ENCODE results near the gene MDM4.

MDM4 gene

DNA sequence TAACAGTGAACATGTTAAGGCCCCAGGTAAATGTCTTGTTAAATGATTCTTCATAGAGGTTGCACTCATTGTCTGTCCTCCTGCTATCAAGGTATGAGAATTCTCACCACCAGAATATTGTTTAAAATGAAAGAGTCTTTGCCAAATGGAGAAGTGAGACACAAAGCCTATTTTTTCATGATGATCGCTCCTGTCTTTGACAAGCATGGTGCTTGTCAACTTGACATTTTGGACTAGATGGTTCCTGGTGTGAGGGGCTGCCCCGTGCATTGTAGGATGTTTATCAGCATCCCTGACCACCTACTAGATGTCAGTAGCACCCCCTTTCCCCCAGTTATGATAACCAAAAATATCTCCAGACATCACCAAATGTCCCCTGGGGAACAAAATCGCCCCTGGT is 65.6 kb downstream of the MDM4 start:
- no peak for DNase-seq

DNA sequence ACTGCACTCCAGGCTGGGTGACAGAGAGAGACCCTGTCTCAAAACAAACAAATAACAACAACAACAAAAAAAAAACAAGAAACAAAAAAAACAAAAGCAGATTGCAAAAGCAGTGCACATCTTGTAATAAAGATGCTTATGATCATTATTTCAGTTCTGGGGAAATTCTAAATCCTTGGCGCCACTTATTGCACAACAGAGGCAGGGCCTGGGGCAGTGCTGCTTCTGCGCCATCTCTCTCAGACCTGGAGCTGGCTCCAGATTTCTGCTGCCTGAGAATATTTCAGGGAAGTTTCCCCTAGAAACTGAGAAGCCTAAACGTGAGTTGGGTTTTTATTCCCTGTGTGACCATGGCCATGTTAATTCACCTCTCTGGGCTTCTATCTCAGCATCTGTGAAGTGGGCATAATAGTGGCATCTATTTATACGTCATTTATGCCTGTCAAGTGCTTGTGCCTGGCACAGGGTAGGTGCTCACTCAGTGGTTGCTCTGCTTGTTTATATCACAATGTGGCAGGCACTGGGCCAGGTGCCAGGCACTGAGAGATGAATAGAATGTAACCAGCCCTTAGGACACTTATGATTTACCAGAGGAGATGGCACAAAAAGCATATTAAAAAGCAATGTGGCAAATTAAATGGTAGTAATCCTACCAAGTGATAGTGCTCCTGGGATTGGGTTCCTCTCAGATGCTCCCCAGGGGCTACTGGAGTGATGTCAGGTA is 67.9 kb downstream of the MDM4 start:
- DNase-seq = no peak

DNA sequence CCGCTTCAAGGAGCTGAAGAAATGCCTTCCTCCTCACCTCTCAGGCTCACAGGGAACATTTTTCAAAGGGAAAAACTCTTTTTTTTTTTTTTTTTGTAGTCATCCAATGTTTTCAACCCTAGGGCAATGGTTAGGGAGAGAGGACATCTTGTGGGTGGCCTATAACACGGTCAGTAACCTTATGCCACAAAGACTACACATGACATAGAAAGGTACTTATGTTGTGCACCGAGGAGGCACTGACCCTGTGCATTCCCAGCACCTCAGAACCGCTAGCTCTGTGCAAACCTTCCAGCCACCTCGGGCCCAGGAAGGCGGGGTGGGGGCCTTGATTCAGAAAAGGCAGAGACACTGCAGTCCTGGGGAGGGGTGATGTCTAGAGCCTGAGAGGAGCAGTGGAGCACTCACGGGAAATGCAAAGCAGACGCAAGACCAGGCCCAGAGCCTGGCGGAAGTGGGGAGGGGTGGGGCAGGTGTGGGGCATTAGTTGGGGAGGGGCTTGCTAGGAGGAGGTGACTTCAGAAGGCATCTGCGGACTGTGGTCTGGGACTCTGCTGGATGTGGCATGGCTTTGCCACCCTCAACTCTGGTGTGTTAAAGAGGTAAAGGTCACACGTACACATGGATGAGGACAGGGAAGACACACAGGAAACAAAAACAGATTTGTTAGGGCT is 68.6 kb downstream of the MDM4 start:
- DNase-seq = no peak

DNA sequence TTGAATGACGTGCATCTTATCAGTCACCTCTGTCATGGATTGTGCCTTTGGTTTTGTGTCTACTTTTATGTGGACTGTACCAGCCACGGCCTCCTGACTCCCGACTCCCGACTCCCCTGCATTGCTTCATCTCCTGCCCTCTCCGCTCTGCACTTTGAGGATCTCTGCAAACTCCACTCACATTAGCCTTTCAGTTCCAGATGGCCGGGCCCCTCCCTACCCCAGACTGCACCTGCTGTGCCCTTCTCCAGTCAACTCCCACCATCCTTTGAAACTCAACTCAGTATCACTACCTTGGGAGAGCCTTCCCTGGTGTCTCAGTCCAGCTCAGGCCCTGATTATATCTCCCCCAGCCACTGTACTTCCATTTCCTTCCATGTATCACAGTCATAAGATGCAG is 71.4 kb downstream of the MDM4 start:
- DNase-seq = no peak

DNA sequence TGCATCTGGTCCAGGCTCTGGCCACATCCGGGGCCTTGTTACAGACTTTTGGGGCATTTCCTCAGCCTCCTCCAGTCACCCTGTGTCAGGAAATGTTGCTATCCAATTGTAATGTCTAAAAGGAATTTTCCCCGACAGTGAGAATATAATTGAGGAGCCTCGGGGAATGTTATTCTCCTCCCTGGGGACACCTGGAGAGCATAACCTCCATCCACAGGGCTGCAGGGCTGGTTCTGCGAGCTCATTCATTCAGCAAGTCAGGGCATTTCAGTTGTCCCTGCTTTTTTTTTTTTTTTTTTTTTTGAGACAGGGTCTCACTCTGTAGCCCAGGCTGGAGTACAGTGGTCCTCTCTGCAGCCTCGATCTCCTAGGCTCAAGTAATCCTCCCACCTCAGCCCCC is 72.6 kb downstream of the MDM4 start:
- DNase-seq = no peak

DNA sequence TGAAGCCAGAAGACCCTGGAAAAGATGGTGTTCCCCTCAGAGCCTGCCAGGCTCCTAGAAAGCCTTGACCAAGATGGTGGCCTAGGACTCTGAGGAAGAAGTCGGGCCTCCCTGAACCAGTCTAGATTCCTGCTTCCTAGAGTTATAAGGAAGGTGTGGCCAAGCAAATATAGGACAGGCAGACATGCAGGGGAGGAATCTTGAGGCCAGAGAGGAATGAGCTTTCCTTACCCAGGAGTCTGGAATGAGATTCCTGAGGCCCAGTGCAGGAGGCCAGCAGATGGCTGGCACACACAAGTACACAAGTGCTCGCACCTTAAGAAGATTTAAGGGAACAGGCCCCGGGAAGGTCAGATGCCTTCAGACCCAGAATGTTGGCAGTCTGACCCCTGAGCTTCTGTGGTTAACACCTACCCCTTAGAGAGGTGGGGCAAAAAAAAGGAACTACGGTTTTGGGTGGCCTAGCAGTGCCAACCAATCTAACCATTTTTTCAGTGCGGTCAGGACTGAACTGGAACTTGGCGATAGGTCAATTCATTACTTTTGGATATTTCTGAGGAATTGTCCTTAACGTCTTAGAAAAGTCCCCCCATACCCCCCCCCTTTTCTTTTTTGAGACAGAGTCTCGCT is 73.3 kb downstream of the MDM4 start:
- no peak for DNase-seq

DNA sequence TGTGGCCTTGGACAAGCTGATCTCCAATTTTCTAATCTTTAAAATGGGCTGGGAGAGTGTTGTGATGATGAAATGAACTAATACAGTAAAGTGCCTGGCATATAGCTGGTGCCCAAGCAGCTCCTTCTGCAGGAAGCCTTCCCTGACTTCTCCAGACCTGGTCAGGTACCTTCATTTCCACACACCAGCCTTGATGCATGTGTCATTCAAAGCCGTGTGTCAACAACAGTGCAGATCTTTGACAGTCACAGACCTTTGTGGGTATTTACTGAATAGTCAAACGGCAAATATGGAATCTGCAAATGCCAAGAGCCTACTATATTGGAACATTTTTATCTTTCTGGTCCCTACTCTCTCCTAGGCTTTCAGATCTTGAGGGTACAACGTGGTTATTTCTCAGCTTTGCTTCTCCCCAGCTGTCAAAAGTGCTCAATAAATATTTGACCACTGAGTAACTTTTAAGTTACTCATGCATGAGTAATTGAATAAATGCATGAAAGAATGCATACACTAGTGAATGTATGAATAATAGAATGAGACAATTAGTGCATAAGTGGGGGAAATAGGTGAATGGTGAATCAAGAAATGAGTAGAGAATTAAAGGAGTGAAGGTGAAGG is 75.4 kb downstream of the MDM4 start:
- no peak for DNase-seq

DNA sequence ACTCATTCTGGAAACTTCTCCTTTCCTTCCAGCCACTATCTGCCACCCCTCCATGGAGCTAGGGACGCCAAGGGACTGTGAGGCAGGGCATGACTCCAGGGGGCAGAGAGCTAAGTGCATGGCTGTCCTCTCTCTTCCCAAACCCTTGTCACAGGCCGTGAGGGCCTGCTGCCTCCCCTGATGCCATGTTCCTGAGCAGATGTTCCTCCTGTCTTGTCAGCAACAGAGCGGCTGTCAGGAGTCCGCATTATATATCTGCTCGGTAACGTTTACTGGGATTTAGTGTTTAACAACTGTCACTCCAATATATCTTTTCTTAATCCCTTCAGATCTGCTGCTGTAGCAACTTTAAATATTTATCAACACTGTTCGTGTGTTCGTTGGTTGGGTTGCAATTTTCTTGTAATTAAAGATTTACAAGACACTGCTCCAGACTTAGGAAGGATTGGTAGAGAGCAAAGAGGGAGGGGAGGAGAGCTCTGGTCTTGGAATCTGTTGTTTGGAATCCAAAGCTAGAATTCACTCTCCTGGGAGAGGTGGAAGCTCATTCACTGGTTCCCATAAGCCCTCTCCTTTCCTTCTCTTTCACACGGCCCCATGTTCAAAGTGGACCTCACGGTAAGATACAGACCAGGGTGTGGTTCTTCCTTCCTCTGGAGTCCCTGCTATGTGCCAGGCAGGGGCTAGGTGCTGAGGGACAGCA is 76.2 kb downstream of the MDM4 start:
- DNase-seq = no peak

DNA sequence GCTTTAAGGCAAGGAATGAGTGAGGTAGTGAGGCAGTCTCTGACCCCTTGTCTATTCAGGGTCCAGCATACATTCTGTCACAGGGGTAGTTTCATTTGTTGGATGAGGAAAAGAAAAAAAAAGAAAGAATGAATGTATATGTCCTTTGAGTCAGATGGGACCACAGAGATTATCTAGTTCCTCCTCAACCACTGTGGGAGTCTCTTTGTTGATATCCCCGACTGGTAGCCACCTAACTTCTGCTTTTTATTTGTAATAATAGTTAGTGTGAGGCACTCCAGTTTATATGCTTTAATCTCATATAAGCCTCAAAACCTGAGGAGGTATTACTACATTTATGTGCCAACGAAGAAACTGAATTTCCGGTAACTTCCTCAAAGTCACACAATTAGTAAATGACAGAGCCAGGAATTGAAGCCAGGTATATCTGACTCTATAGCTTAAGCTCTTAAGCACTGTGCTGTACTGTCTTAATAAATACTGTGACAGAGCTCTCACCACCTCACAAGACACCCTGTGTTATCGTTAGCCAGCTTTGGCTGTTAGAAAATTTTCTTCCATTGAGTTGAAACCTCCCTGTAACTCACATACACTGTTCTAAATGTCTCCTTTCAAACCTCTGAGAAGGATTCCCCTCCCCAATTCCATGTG is 82.2 kb downstream of the MDM4 start:
- no peak for DNase-seq

DNA sequence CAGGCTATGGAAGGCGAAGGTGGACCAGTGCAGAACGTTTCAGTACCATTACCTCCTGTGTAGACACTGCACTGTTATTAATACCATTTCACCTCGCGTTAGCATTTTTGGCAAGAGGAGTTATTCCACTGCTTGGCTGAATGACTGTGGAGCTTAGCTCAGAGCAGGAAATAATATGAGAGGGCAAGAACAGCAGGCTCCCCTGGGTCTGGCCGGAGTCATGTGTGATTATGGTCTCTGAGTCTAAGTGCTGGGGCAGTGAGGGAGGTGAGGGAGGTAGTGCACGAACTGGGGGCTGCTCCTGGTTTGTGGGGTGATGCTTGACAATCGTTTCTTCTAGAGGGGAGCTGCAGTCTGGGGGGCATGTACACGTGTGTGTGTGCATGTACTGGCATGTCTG is 82.9 kb downstream of the MDM4 start:
- DNase-seq = no peak

DNA sequence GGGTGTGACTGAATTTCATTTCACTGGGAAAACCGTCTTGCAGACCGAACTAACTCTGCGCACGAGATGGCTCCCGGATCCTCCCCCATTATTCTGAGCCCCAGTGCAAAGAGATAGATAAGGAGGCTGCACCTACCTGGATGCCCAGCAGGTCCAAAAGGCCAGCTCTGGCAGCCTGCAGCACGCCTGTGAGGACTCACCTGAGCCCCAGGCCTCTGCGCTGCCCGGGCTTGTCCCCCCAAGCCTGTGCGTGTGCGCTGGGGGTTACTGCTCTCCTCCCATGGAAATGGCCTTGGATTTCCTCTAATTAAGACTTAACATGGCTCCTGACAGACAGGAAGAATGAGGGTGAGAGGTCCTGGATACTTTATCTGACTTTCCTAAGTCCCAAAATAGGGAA is 83.4 kb downstream of the MDM4 start:
- DNase-seq = no peak

DNA sequence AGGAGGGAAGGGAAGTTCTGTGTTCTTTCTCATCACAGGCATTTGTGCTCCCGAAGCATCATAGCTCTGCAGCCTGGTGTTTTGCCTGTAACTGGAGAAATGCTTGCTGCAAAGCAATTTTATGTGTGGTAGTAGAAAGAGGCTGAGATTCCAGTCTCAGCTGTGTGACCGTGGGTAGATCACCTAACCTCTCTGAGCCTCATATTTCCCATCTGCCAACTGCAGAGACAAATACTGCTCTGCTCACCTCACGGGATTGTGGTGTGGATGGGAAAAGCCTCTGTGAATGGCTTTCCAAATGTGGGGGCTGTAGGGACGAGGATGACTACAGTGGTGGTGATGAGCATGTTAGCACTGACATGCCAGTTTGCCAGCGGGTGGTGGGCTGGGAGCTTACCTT is 84.0 kb downstream of the MDM4 start:
- no peak for DNase-seq

DNA sequence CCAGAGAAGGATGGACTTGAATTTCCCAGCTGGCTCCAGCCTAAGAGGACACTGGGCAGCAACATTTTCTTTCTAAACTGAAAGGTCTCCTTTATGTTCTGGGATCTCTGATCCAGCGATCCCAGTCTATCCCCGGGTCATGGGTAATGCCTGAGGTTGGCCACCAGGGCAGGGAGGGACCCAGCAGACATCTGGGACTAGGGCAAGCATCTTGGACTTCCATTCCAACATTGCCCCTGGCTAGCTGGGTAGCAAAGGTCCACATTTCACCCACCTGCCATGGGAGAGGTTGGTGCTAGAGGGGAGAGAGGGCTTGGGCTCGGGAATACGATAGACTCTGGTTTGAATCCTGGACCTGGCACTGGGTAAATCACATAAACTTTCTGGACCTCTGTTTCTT is 84.8 kb downstream of the MDM4 start:
- no peak for DNase-seq

DNA sequence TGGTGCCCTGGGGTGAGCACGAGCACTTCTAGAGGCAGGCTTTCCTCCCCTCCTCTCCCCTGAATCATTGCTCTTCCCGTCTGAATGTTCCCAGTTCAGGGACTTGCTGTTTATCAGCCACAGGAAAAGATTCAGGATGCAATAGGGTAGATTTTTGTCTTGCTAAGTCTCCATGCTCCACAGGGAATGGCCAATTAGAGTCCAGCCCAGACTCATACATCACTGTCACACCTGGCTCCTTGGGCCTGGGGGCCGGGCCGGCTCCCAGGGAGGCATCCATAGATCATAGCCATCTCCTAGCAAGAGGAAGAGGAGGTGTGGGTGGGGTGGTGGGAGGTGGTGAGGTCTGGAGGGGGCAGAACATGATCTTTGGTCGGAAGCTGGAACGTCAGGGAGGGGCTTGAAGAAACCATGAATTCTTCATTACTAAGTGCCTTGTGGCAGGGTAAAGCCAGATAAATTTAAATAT is 85.9 kb downstream of the MDM4 start:
- DNase-seq = no peak

DNA sequence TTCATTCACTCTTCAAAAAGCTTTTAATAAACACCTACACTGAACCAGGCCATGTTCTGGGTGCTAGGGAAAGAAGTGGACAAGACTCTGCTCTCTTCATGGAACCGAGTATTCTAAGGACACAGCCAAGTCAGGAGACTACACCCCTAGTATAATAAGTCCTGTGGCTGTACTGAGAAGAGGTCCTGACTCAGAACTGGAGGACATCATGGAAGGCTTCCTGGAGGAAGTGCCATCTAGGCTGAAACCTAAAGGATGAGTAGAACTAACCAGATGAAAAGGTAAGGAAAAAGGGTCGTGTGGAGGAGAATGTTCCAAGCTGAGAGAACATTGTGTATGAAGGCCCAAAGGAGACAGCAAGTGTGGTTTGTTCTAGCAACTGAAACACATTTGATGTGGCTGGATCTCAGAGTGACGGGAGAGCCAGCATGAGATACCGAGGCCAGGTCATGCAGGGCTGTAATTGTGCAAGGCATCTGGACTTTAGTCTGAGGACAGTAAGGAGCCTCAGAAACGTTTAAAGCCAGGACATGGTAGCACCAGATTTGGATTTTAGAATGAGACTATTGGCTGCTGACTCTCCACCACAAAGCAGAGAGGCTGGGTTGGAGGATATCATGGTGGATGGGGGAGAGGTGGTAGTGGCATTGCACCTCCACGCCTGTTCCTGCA is 86.8 kb downstream of the MDM4 start:
- no peak for DNase-seq

DNA sequence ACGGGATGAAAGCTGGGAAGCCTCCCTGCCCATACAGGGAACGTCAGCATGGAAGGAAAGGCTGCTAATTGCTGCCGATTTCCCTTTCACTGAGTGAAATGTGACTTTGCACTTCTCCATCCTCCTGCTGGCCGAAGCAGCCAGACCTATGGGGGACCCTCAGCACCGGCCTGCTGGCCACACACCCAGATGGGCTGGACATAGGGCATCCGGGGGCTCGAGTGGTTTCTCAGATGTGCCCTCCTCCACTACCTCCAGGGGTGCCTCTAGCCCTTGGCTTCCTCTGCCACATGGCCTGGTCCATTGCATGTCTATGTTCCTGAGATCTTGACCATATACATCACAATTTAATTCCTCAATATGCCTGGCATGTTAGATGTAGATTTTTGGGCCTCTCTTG is 89.6 kb downstream of the MDM4 start:
- no peak for DNase-seq

All from GOT3 (cell line).